ENCODE results near the gene FAM25A. TPM values are rescaled to one million over a fixed set of nuclear protein-coding genes. Genes with fewer than 3 reads are reported as not detected.
"Not testable (repeated sequence)": the region's sequence is repeated elsewhere in the genome, so short reads cannot be mapped to it uniquely, and the experiment has no call there.

The FAM25A gene
- total RNA-seq, 6 donors from 2014 or later, result not detected

- H3K4me3 ChIP-seq, result no peak overlapping the region
- no peak for DNase-seq
- H3K36me3 ChIP-seq, result peaks cover 0 to 17% (median 0%) of the 10 kb centered on the region in 4 donors
- TF ChIP-seq CTCF (IDR thresholded peaks at IDR 0.05), result no peak
- TF ChIP-seq POLR2A (IDR thresholded peaks at IDR 0.05), result no peak
- TF ChIP-seq EP300 (IDR thresholded peaks at IDR 0.05), result no peak
- no peak for TF ChIP-seq POLR2AphosphoS5 (IDR thresholded peaks at IDR 0.05)
- H3K9me3 ChIP-seq, result no peaks in the 10 kb centered on the region
- ATAC-seq (ENCODE audit: low FRiP score in 2 of 2), result no peak
- 54 to 64% methylated on average over 1 of the region's 1 CpG for WGBS, 2 donors
- H3K27ac ChIP-seq, result no peak overlapping the region
- no peaks in the 10 kb centered on the region for H3K27me3 ChIP-seq
- H3K4me1 ChIP-seq, result no peaks in the 10 kb centered on the region
These were observed 31.6 kb upstream of the FAM25A start for GRCh38 chr10:86988520-86988919.

GRCh38 chr10:86991362-86991761, 28.7 kb upstream of the FAM25A start:
- not testable (repeated sequence) for H3K4me3 ChIP-seq; H3K27ac ChIP-seq; H3K27me3 ChIP-seq; H3K4me1 ChIP-seq; H3K9me3 ChIP-seq; DNase-seq; ATAC-seq (ENCODE audit: low FRiP score in 2 of 2)
- H3K36me3 ChIP-seq, result peaks cover 0 to 25% (median 0%) of the 10 kb centered on the region in 4 donors
- 82 to 83% methylated on average over 12 of the region's 12 CpGs for WGBS, 2 donors

- Histone ChIP-seq H3K27me3 (no peaks in the 10 kb centered on the region), H3K4me1 (no peaks in the 10 kb centered on the region), H3K9me3 (no peaks in the 10 kb centered on the region), H3K36me3 (peaks cover 0 to 32% (median 0%) of the 10 kb centered on the region in 4 donors), H3K27ac (no peak overlapping the region), H3K4me3 (no peak overlapping the region)
- TF ChIP-seq POLR2AphosphoS5 (IDR thresholded peaks at IDR 0.05), result no peak
- TF ChIP-seq POLR2A (IDR thresholded peaks at IDR 0.05), result no peak
- TF ChIP-seq EP300 (IDR thresholded peaks at IDR 0.05), result no peak
- TF ChIP-seq CTCF (IDR thresholded peaks at IDR 0.05), result no peak
- no peak for ATAC-seq (ENCODE audit: low FRiP score in 2 of 2)
- no peak for DNase-seq
These were observed 27.6 kb upstream of the FAM25A start for GRCh38 chr10:86992456-86992855.

- Histone ChIP-seq H3K27ac (no peak overlapping the region), H3K4me3 (no peak overlapping the region), H3K27me3 (no peaks in the 10 kb centered on the region), H3K36me3 (peaks cover 0 to 32% (median 0%) of the 10 kb centered on the region in 4 donors), H3K4me1 (no peaks in the 10 kb centered on the region), H3K9me3 (no peaks in the 10 kb centered on the region)
- TF ChIP-seq EP300 (IDR thresholded peaks at IDR 0.05), result no peak
- no peak for TF ChIP-seq POLR2A (IDR thresholded peaks at IDR 0.05)
- TF ChIP-seq POLR2AphosphoS5 (IDR thresholded peaks at IDR 0.05), result no peak
- TF ChIP-seq CTCF (IDR thresholded peaks at IDR 0.05), result no peak
- DNase-seq, result no peak
- WGBS, 2 donors, result 84% methylated on average over 2 of the region's 2 CpGs
- no peak for ATAC-seq (ENCODE audit: low FRiP score in 2 of 2)
These were observed 27.2 kb upstream of the FAM25A start for GRCh38 chr10:86992929-86993328.

GRCh38 chr10:86999802-87000403, 20.2 kb upstream of the FAM25A start:
- 46 to 67% methylated on average over 6 of the region's 6 CpGs for WGBS, 2 donors
- not testable (repeated sequence) for DNase-seq
- ATAC-seq (ENCODE audit: low FRiP score in 2 of 2), result peak in 1 of 2 donors; percentile 44

GRCh38 chr10:87000491-87000890, 19.6 kb upstream of the FAM25A start:
- TF ChIP-seq POLR2A (IDR thresholded peaks at IDR 0.05) (no peak), EP300 (IDR thresholded peaks at IDR 0.05) (no peak), POLR2AphosphoS5 (IDR thresholded peaks at IDR 0.05) (no peak), CTCF (IDR thresholded peaks at IDR 0.05) (no peak)
- H3K4me1 ChIP-seq, result no peaks in the 10 kb centered on the region
- H3K27me3 ChIP-seq, result no peaks in the 10 kb centered on the region
- peaks cover 0 to 23% (median 0%) of the 10 kb centered on the region in 4 donors for H3K36me3 ChIP-seq
- H3K4me3 ChIP-seq, result no peak overlapping the region
- DNase-seq, result no peak
- 78 to 79% methylated on average over 3 of the region's 3 CpGs for WGBS, 2 donors
- H3K27ac ChIP-seq, result peak overlapping the region in 1 of 4 donors; percentile 33
- no peaks in the 10 kb centered on the region for H3K9me3 ChIP-seq
- no peak for ATAC-seq (ENCODE audit: low FRiP score in 2 of 2)

More at GRCh38 chr10:86999802-87000403, 20.2 kb upstream of the FAM25A start:
- H3K36me3 ChIP-seq, result peaks cover 0 to 25% (median 0%) of the 10 kb centered on the region in 4 donors
- H3K27ac ChIP-seq, result peak overlapping the region in 1 of 4 donors; percentile 33
- H3K4me3 ChIP-seq, H3K9me3 ChIP-seq, H3K4me1 ChIP-seq, H3K27me3 ChIP-seq: not testable (repeated sequence)
- TF ChIP-seq EP300 (IDR thresholded peaks at IDR 0.05) (peak in 1 of 4 donors; percentile 17), POLR2A (IDR thresholded peaks at IDR 0.05) (peak in 1 of 4 donors; percentile 45)

- not testable (repeated sequence) for ATAC-seq (ENCODE audit: low FRiP score in 2 of 2); DNase-seq; H3K27me3 ChIP-seq; H3K4me3 ChIP-seq; H3K9me3 ChIP-seq; H3K27ac ChIP-seq; H3K4me1 ChIP-seq; H3K36me3 ChIP-seq
- 58% methylated on average over 1 of the region's 1 CpG; no CpG with 5 or more reads in 1 of the 2 donors for WGBS, 2 donors
These were observed 13.0 kb upstream of the FAM25A start for GRCh38 chr10:87007124-87007523.

- not testable (repeated sequence) for H3K9me3 ChIP-seq; H3K4me3 ChIP-seq; DNase-seq; H3K4me1 ChIP-seq; H3K27me3 ChIP-seq; ATAC-seq (ENCODE audit: low FRiP score in 2 of 2); H3K27ac ChIP-seq; H3K36me3 ChIP-seq
- WGBS, 2 donors, result 76 to 79% methylated on average over 5 to 6 of the region's 6 CpGs
These were observed 12.4 kb upstream of the FAM25A start for GRCh38 chr10:87007674-87008073.
